ENCODE results near the gene WIPF2.

Gene WIPF2
- 87.6 reads per million, percentile 80 among the genes with 10 or more reads in this experiment for total RNA-seq

GRCh38 chr17:40218740-40219593, at the start of gene WIPF2:
WIPF2 (plus strand) TSS chr17:40219304; CDS start chr17:40256460, 37,156 bp downstream.
- DNase-seq: peak; percentile 94

GRCh38 chr17:40170325-40170724, 48.8 kb upstream of the WIPF2 start:
- no peak for DNase-seq

GRCh38 chr17:40171750-40172149, 47.4 kb upstream of the WIPF2 start:
- DNase-seq: no peak

- DNase-seq: no peak
Measured at GRCh38 chr17:40173091-40173777, 45.9 kb upstream of the WIPF2 start.

- DNase-seq: no peak
Measured at GRCh38 chr17:40173778-40174135, 45.3 kb upstream of the WIPF2 start.

GRCh38 chr17:40174514-40174913, 44.6 kb upstream of the WIPF2 start:
- no peak for DNase-seq

GRCh38 chr17:40175928-40176753, 43.0 kb upstream of the WIPF2 start:
- DNase-seq: no peak

GRCh38 chr17:40176754-40177110, 42.4 kb upstream of the WIPF2 start:
- no peak for DNase-seq

- peak; percentile 70 for DNase-seq
Measured at GRCh38 chr17:40177275-40177874, 41.7 kb upstream of the WIPF2 start, which contains the start of gene RAPGEFL1. RAPGEFL1 (plus strand) TSS chr17:40177470; CDS start chr17:40177862, 392 bp downstream.

- DNase-seq: no peak
Measured at GRCh38 chr17:40178021-40178601, 41.0 kb upstream of the WIPF2 start.

- no peak for DNase-seq
Measured at GRCh38 chr17:40178660-40179059, 40.4 kb upstream of the WIPF2 start.

- DNase-seq: no peak
Measured at GRCh38 chr17:40179923-40180659, 39.0 kb upstream of the WIPF2 start.

- no peak for DNase-seq
Measured at GRCh38 chr17:40180694-40181093, 38.4 kb upstream of the WIPF2 start.

GRCh38 chr17:40181205-40181604, 37.9 kb upstream of the WIPF2 start:
- DNase-seq: no peak

GRCh38 chr17:40182606-40183005, 36.5 kb upstream of the WIPF2 start:
- DNase-seq: no peak

- no peak for DNase-seq
Measured at GRCh38 chr17:40187238-40187637, 31.9 kb upstream of the WIPF2 start.

GRCh38 chr17:40188694-40189093, 30.4 kb upstream of the WIPF2 start:
- no peak for DNase-seq

- DNase-seq: no peak
Measured at GRCh38 chr17:40190197-40191021, 28.7 kb upstream of the WIPF2 start.

GRCh38 chr17:40191237-40192208, 27.6 kb upstream of the WIPF2 start:
- peak; percentile 50 for DNase-seq

Data from effector CD4-positive, alpha-beta T cell (primary cell).